CD4-positive, alpha-beta T cell treated with Interleukin-17A for 4 hours (primary cell): ENCODE results near the gene PRSS12.

Source experiments
- DNase-seq: peaks from one replicate; pipeline ENCODE4 v3.0.0-alpha.2; 2020; ENCODE audit warnings: mixed read lengths

PRSS12 gene

GRCh38 chr4:118356731-118357130 lies 3.9 kb upstream of the PRSS12 start:
- DNase-seq = no peak

GRCh38 chr4:118356111-118356510 lies 3.3 kb upstream of the PRSS12 start:
- no peak for DNase-seq

GRCh38 chr4:118354913-118355312 lies 2.1 kb upstream of the PRSS12 start:
- DNase-seq = no peak

GRCh38 chr4:118353534-118354030 lies 779 bp upstream of the PRSS12 start:
- no peak for DNase-seq

- no peak for DNase-seq
These were observed 664 bp downstream of the PRSS12 start for GRCh38 chr4:118351851-118352827.

- DNase-seq = no peak
These were observed 1.8 kb downstream of the PRSS12 start for GRCh38 chr4:118350961-118351360.

- DNase-seq = no peak
These were observed 3.9 kb downstream of the PRSS12 start for GRCh38 chr4:118348886-118349285.

- DNase-seq = no peak
These were observed 6.3 kb downstream of the PRSS12 start for GRCh38 chr4:118346495-118346894.

- DNase-seq = no peak
These were observed 7.0 kb downstream of the PRSS12 start for GRCh38 chr4:118345813-118346212.

GRCh38 chr4:118344801-118345200 lies 8.0 kb downstream of the PRSS12 start:
- no peak for DNase-seq

- DNase-seq = no peak
These were observed 9.3 kb downstream of the PRSS12 start for GRCh38 chr4:118343501-118343900.

- DNase-seq = no peak
These were observed 12.7 kb downstream of the PRSS12 start for GRCh38 chr4:118340109-118340508.

- DNase-seq = no peak
These were observed 13.6 kb downstream of the PRSS12 start for GRCh38 chr4:118338981-118339765.

GRCh38 chr4:118338518-118338917 lies 14.3 kb downstream of the PRSS12 start:
- DNase-seq = no peak

GRCh38 chr4:118337954-118338353 lies 14.8 kb downstream of the PRSS12 start:
- DNase-seq = no peak

GRCh38 chr4:118335774-118336173 lies 17.0 kb downstream of the PRSS12 start:
- DNase-seq = no peak

GRCh38 chr4:118335324-118335723 lies 17.5 kb downstream of the PRSS12 start:
- no peak for DNase-seq

GRCh38 chr4:118331352-118331751 lies 21.5 kb downstream of the PRSS12 start:
- no peak for DNase-seq

GRCh38 chr4:118329849-118330248 lies 23.0 kb downstream of the PRSS12 start:
- no peak for DNase-seq

- DNase-seq = no peak
These were observed 25.1 kb downstream of the PRSS12 start for GRCh38 chr4:118327554-118328241.

- DNase-seq = no peak
These were observed 26.2 kb downstream of the PRSS12 start for GRCh38 chr4:118326585-118326984.

- DNase-seq = no peak
These were observed 27.4 kb downstream of the PRSS12 start for GRCh38 chr4:118325431-118325830.
